ENCODE measurements around the gene CNTFR. TPM values are rescaled to one million over a fixed set of nuclear protein-coding genes. Genes with fewer than 3 reads are reported as not detected.
A peak's percentile ranks its signal among the peaks of the same experiment; 100 is the strongest.
"Not testable (repeated sequence)": the region's sequence is repeated elsewhere in the genome, so short reads cannot be mapped to it uniquely, and the experiment has no call there.

CNTFR gene
- polyA plus RNA-seq, 10 donors = 24.5 to 98.6 (median 54.8) TPM

DNA sequence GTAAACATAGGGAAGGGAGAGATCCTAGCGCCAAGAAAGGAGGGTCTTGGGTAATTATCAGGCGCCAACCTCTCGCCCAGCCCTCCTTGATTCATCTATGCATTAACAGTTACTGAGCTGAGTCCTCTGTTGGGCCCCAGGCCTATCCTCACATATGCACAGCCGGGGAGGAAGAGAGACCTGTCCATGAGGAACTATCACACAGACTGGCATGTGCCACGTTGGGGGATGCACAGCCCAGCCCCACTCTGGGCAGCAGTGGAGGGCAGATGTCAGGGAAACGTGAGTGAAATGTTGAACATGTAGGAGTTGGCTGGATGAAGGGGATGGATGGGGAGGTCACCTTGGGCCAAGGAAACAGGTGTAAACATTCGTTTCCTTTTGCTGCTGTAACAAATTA is 48.0 kb downstream of the CNTFR start:
- no peak for DNase-seq

- DNase-seq = no peak
Observed at GRCh38 chr9:34540827-34541226, 48.7 kb downstream of the CNTFR start.

- DNase-seq = no peak
Observed at GRCh38 chr9:34536685-34537084, 52.8 kb downstream of the CNTFR start.

- not testable (repeated sequence) for DNase-seq
Observed at GRCh38 chr9:34532041-34532440, 57.5 kb downstream of the CNTFR start.

- DNase-seq = no peak
Observed at GRCh38 chr9:34526026-34526425, 63.5 kb downstream of the CNTFR start.

DNA sequence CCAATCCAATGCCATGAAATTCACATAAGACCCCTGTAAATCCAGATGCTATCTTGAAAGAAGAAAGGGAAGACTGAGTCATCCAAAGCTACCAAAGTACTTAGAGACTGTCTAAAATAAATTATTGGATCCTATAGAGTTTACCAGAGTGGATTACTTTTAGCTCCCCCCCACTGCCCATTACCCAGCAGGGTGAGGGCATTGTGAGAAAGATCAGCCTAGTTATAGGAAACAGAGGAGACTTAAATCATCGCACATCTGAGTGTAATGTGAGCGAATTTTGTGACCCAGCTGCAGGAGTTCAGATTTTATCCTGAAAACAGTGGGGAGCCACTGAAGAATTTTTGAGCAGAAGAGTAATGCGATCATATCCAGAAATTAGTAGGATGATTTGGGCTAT is 65.2 kb downstream of the CNTFR start:
- no peak for DNase-seq

DNA sequence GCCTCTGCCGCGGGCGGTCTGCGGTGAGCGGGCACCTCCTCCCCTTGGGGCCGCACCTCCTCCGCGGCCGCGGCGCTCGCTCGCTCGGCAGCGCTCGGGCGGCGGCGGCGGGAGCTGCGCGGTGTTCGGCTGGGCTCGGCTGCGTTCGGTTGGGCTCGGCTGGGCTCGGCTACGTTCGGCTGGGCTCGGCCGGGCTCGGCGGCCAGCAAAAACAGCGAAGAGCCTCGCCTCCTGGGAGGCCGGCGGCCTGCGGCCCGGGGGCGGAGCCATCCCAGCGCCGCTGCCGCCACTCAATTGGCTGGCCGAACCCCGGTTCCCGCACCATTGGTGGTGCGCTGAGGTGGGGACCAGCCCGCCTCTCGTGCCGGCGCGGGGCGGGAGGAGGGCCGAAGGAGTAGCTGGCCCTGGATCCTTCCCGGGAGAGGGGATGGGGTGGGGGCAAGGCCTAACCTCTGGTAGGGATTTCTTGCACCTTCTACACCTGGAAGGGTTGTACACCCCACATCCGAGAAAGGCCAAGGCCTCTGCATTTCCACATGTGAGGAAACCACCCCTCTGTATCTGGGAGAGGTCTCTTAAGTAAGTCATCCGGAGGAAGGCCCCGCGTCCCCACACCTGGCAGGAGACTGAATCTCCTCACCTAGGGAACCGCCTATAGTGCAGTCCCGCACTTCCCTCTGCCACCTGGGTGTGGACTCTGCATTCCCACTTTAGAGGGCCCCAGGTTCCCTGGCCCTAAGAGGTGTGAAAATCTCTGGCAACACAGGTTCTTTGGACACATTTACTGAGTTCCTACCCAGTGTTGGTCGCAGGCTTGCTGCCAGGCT is 66.3 kb downstream of the CNTFR start, which contains the start of gene ENHO:
Gene ENHO, minus strand, starts transcription at position 20 of the 827 bp plus-strand sequence. CDS start 1,295 bp downstream, outside the sequence.
- DNase-seq = peak; percentile 87 to 97 (median 93)

GRCh38 chr9:34522091-34522887 is 67.2 kb downstream of the CNTFR start:
- DNase-seq = peak in 1 of 3 donors; percentile 22

DNA sequence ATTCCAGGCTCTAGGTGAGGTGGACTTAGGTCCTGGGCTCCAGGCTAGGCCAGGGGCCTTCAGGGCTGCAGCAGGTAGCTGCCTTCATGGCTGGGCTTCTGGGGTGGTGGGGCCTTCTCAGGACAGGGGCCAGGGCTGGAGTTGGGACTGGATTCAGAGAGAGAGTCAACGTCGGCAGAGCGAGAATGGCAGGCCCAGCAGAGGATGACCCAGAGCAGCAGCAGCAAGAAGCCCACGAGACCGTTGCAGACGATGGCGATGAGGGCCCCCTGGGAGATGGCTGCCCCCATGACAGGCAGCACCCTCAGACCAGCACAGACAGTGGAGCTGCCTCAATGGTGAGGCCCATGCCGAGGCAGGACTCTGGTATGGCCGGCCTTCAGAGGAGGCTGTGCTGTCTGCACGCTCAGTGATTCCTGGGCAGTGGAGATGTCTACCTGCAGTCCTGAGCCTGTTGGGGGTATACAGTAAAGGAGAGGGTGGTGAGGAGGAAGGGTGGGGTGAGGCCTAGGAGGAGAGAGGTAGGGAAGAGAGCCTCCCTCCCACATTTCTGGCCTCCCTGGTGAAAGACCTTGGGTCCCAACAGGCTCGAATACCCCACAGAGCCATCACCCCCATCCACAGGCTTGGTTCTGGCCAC is 68.0 kb downstream of the CNTFR start:
- DNase-seq = no peak

DNA sequence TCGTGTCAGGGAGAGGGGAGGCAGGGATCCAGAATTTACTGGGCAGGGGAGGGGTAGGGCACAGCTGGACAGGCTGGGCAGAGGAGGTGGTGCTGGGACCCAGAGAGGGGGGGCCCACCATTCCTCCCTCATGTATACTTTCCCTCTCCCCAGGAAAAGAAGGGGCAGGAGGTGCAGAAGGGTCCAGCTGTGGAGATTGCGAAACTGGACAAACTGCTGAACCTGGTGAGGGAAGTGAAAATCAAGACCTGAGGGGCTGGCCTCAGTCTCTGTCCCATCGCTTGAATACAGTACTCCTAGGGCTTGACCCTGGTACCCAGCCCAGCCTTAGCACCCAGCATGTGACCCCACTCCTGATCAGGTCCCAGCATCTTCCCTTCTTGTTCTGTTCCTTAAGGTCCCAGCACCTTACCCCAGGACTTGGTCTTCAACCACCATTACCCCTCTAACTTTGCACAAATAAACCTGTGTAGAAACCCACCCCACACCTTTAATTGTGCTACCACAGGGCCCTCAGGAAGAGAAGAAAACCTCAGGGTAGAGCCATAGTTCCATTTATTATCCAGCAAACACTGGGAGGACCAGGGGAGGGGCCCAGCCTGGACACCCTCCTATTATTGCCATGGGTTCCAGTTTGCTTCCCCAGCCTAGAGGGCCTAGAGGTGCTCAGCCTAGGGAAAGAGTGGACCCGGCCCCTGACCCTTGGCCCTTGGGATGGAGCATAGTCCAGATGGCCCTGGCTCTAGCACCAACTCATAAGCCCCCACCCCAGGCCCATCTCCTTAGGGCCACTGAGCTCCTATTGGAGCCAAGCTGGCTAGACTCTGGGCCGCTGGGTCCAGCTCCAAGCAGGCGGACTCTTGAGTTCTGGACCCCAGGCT is 68.8 kb downstream of the CNTFR start:
- no peak for DNase-seq

DNA sequence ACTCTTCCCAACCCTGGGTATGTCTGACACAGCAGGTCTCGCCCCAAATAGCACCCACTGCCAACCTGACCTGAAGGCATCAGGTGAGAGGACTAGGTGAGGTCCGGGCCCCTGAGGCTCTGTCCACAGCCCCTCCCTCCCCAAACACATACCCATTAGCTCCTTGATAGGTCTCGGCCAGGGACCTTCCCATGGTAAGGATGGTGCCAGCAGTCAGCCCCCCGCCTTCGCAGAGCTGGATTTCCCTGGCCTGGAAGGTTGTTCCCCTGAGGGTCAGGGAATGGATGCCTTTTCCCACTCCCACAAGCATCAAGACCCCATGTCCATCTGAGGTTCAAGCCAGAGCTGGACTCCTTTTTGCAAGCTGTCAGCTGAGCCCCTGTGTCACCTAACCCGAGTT is 69.4 kb downstream of the CNTFR start:
- DNase-seq = no peak

DNA sequence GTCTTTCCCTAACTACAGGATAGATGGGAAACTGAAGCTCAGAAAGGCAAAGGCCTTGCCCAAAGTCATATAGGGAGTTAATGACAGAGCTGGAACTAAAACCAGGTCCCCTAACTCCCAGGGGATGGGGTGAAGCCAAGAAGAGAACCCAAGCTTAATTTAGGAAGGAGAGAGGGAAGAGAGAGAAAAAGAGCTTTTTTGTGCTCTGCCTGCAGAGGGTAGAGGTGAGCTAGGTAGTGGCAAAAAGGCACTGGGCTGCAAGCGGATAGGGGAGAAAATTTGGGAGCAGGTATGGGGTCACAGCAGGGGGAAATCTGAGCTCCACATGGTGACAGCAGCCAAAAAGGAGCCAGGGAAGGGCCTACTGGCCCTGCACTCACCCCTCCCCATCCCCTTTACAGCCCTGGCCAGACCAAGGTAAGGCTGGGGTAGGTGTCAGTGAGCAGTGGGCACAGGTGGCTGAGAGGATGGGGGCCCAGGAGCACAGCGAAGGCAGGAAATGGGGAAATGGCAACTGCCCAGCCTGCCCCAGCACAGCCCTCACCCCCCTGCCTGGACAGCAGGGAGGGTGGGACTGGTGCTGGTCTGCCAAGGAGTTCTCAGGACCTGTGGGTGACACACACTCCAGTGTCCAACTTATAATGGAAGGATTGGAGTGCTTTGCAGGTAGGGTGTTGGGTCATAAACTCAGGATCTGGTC is 70.1 kb downstream of the CNTFR start:
- no peak for DNase-seq

GRCh38 chr9:34518896-34519295 is 70.6 kb downstream of the CNTFR start:
- no peak for DNase-seq

DNA sequence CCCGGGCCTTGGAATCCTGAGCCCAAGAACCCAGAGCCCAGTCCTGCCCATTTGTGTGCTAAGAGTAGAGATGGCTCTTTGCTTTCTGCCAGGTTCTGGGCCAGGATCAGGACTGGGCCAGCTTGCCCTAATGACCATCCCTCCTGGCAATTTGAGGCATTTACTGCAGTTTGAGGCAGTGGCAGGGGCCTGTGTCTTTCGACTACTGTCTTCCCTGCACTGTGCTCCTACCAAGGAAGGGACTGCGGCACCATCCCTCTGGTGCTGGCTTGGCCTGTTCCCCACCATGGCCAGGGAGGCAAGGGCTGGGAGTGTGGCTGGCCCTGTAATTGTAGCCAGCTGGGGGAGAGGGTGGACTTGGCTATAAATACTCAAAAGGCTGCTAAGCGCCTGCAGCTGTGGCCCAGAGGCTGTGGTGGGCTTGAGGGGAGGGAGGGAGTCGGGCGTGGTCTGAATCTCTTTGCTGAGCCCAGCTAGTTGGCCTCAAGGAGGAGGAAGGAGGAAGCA is 71.4 kb downstream of the CNTFR start:
- DNase-seq = peak; percentile 39 to 84 (median 44)

DNA sequence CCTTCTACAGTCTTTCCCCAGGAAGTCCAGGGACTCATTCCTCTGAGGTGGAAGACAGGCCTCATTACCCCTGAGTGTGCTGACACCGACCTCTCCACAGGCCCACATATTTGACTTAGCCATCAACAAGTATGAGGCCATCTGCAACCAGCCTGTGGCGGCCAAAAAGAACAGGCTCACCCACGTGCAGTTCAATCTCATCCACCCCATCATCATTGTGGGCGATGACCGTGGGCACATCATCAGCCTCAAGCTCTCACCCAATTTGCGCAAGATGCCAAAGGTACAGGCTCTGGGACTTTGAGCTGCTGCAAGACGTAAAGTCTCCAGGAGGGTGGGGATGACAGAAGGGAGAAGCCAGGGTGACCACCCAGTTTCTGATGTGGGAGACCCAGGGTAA is 72.3 kb downstream of the CNTFR start:
- DNase-seq = no peak

DNA sequence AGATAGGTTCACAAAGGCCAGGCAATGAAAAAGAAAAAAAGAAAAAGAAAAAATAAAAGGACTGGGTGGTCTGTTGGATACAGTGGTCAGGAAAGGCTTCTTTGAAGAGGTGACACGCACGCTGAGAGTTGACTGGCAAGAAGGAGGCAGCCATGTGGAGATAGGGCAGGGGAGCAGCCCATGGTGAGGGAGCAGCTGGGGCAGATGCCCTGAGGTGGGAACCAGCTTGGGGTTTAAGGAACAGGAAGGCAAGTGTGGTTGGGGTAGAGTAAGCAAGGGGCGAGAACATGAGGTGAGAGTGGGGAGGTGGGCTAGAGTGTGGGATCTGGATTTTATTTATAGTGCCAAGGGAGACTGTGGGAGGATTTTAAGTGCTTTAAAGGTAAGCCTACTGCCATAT is 73.6 kb downstream of the CNTFR start:
- no peak for DNase-seq

GRCh38 chr9:34514816-34515215 is 74.7 kb downstream of the CNTFR start:
- no peak for DNase-seq

- no peak for DNase-seq
Observed at GRCh38 chr9:34514401-34514800, 75.1 kb downstream of the CNTFR start.

DNA sequence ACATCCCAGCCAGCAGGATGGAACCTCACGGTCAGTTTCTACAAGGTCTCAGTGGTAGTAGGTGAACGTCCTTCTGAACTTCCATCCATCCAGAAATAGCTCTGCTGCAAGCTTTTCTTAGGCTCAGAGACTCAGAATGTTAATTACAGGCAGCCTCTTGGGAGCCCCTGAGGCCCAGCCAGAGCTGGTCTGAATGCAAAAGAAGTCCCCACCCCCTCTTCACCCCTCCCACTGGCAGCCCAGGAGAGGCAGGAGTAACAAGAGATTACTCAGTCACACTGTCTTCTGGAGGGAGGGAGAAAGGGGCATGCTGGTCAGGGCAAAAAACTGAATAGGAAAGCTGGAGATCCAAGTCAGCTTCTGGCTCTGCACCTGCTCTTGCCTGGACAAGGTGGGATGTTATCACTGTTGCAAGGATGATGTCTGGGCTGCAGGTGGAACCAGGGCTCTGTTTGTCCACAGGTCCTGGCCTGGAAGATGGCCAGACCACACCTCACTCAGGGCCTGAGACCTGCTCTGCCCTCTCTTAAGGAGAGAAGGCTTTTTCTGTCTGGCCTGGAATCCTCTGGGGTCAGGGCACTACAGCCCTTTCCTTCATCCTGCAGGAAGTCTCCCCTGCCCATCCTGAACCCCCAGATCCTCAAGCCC is 75.8 kb downstream of the CNTFR start:
- DNase-seq = peak in 1 of 3 donors; percentile 51

Measured in muscle of back (tissue), 11 donors.